Measurements from ENCODE around the gene BMP10. TPM values are rescaled to one million over a fixed set of nuclear protein-coding genes. Genes with fewer than 3 reads are reported as not detected.

Gene BMP10
- total RNA-seq, 3 donors from 2014 or later, result not detected

GRCh38 chr2:68853035-68853434 is 18.2 kb downstream of the BMP10 start:
- Mint-ChIP-seq H3K36me3 (ENCODE audit: insufficient read depth) (no peaks in the 10 kb centered on the region), H3K9me3 (no peaks in the 10 kb centered on the region), H3K4me3 (no peak overlapping the region), H3K27me3 (ENCODE audit: low read depth) (peaks cover 9% of the 10 kb centered on the region), H3K4me1 (ENCODE audit: low read depth) (peaks cover 2% of the 10 kb centered on the region)
- ATAC-seq (no peak), DNase-seq (no peak)

GRCh38 chr2:68850524-68850923 is 20.7 kb downstream of the BMP10 start:
- ATAC-seq (no peak), DNase-seq (no peak)
- no peaks in the 10 kb centered on the region for H3K9me3 Mint-ChIP-seq
- no peaks in the 10 kb centered on the region for H3K36me3 Mint-ChIP-seq (ENCODE audit: insufficient read depth)
- H3K4me1 Mint-ChIP-seq (ENCODE audit: low read depth), result no peaks in the 10 kb centered on the region
- H3K4me3 Mint-ChIP-seq, result no peak overlapping the region
- H3K27me3 Mint-ChIP-seq (ENCODE audit: low read depth), result peaks cover 14% of the 10 kb centered on the region

GRCh38 chr2:68849579-68850030 is 21.6 kb downstream of the BMP10 start:
- H3K27me3 Mint-ChIP-seq (ENCODE audit: low read depth), result peaks cover 14% of the 10 kb centered on the region
- no peak for ATAC-seq
- H3K4me1 Mint-ChIP-seq (ENCODE audit: low read depth), result no peaks in the 10 kb centered on the region
- no peak overlapping the region for H3K4me3 Mint-ChIP-seq
- H3K36me3 Mint-ChIP-seq (ENCODE audit: insufficient read depth), result no peaks in the 10 kb centered on the region
- DNase-seq, result no peak
- no peaks in the 10 kb centered on the region for H3K9me3 Mint-ChIP-seq

GRCh38 chr2:68847751-68848150 is 23.4 kb downstream of the BMP10 start:
- no peak for ATAC-seq
- Mint-ChIP-seq H3K27me3 (ENCODE audit: low read depth) (peaks cover 14% of the 10 kb centered on the region), H3K4me1 (ENCODE audit: low read depth) (no peaks in the 10 kb centered on the region), H3K36me3 (ENCODE audit: insufficient read depth) (no peaks in the 10 kb centered on the region), H3K9me3 (no peaks in the 10 kb centered on the region), H3K4me3 (no peak overlapping the region)
- no peak for DNase-seq

- H3K4me1 Mint-ChIP-seq (ENCODE audit: low read depth), result no peaks in the 10 kb centered on the region
- peaks cover 14% of the 10 kb centered on the region for H3K27me3 Mint-ChIP-seq (ENCODE audit: low read depth)
- H3K9me3 Mint-ChIP-seq, result no peaks in the 10 kb centered on the region
- no peak overlapping the region for H3K4me3 Mint-ChIP-seq
- no peak for DNase-seq
- no peak for ATAC-seq
- no peaks in the 10 kb centered on the region for H3K36me3 Mint-ChIP-seq (ENCODE audit: insufficient read depth)
Measured at GRCh38 chr2:68846091-68846490, 25.1 kb downstream of the BMP10 start.

GRCh38 chr2:68845043-68845442 is 26.2 kb downstream of the BMP10 start:
- H3K4me3 Mint-ChIP-seq, result no peak overlapping the region
- no peaks in the 10 kb centered on the region for H3K9me3 Mint-ChIP-seq
- no peak for ATAC-seq
- no peaks in the 10 kb centered on the region for H3K4me1 Mint-ChIP-seq (ENCODE audit: low read depth)
- no peak for DNase-seq
- H3K36me3 Mint-ChIP-seq (ENCODE audit: insufficient read depth), result no peaks in the 10 kb centered on the region
- peaks cover 14% of the 10 kb centered on the region for H3K27me3 Mint-ChIP-seq (ENCODE audit: low read depth)

- Mint-ChIP-seq H3K36me3 (ENCODE audit: insufficient read depth) (no peaks in the 10 kb centered on the region), H3K4me1 (ENCODE audit: low read depth) (peaks cover 26% of the 10 kb centered on the region), H3K4me3 (no peak overlapping the region), H3K9me3 (no peaks in the 10 kb centered on the region), H3K27me3 (ENCODE audit: low read depth) (no peaks in the 10 kb centered on the region)
- ATAC-seq (no peak), DNase-seq (no peak)
Measured at GRCh38 chr2:68839260-68839833, 31.9 kb downstream of the BMP10 start.

GRCh38 chr2:68838641-68839040 is 32.6 kb downstream of the BMP10 start:
- no peak for DNase-seq
- H3K9me3 Mint-ChIP-seq, result no peaks in the 10 kb centered on the region
- no peaks in the 10 kb centered on the region for H3K36me3 Mint-ChIP-seq (ENCODE audit: insufficient read depth)
- no peak overlapping the region for H3K4me3 Mint-ChIP-seq
- no peaks in the 10 kb centered on the region for H3K27me3 Mint-ChIP-seq (ENCODE audit: low read depth)
- peaks cover 32% of the 10 kb centered on the region for H3K4me1 Mint-ChIP-seq (ENCODE audit: low read depth)
- ATAC-seq, result no peak

GRCh38 chr2:68837861-68838341 is 33.3 kb downstream of the BMP10 start:
- Mint-ChIP-seq H3K27me3 (ENCODE audit: low read depth) (no peaks in the 10 kb centered on the region), H3K4me3 (no peak overlapping the region), H3K9me3 (no peaks in the 10 kb centered on the region), H3K4me1 (ENCODE audit: low read depth) (peaks cover 38% of the 10 kb centered on the region), H3K36me3 (ENCODE audit: insufficient read depth) (no peaks in the 10 kb centered on the region)
- no peak for DNase-seq
- ATAC-seq, result peak; percentile 84 to 89

GRCh38 chr2:68837164-68837860 is 33.9 kb downstream of the BMP10 start:
- peaks cover 44% of the 10 kb centered on the region for H3K4me1 Mint-ChIP-seq (ENCODE audit: low read depth)
- no peaks in the 10 kb centered on the region for H3K27me3 Mint-ChIP-seq (ENCODE audit: low read depth)
- H3K9me3 Mint-ChIP-seq, result no peaks in the 10 kb centered on the region
- DNase-seq (peak; percentile 76), ATAC-seq (peak; percentile 27 to 47)
- H3K4me3 Mint-ChIP-seq, result no peak overlapping the region
- no peaks in the 10 kb centered on the region for H3K36me3 Mint-ChIP-seq (ENCODE audit: insufficient read depth)

- ATAC-seq (no peak), DNase-seq (no peak)
- H3K9me3 Mint-ChIP-seq, result no peaks in the 10 kb centered on the region
- H3K4me3 Mint-ChIP-seq, result no peak overlapping the region
- no peaks in the 10 kb centered on the region for H3K27me3 Mint-ChIP-seq (ENCODE audit: low read depth)
- peaks cover 61% of the 10 kb centered on the region for H3K4me1 Mint-ChIP-seq (ENCODE audit: low read depth)
- H3K36me3 Mint-ChIP-seq (ENCODE audit: insufficient read depth), result no peaks in the 10 kb centered on the region
Measured at GRCh38 chr2:68835621-68836020, 35.6 kb downstream of the BMP10 start.

- DNase-seq, result no peak
- Mint-ChIP-seq H3K4me3 (no peak overlapping the region), H3K4me1 (ENCODE audit: low read depth) (peaks cover 69% of the 10 kb centered on the region), H3K27me3 (ENCODE audit: low read depth) (no peaks in the 10 kb centered on the region), H3K9me3 (no peaks in the 10 kb centered on the region), H3K36me3 (ENCODE audit: insufficient read depth) (no peaks in the 10 kb centered on the region)
- ATAC-seq, result no peak
Measured at GRCh38 chr2:68834737-68835376, 36.3 kb downstream of the BMP10 start.

GRCh38 chr2:68833162-68833561 is 38.0 kb downstream of the BMP10 start:
- ATAC-seq, result no peak
- DNase-seq, result no peak
- no peaks in the 10 kb centered on the region for H3K27me3 Mint-ChIP-seq (ENCODE audit: low read depth)
- H3K36me3 Mint-ChIP-seq (ENCODE audit: insufficient read depth), result no peaks in the 10 kb centered on the region
- no peaks in the 10 kb centered on the region for H3K9me3 Mint-ChIP-seq
- peaks cover 84% of the 10 kb centered on the region for H3K4me1 Mint-ChIP-seq (ENCODE audit: low read depth)
- H3K4me3 Mint-ChIP-seq, result no peak overlapping the region

GRCh38 chr2:68832233-68832869 is 38.8 kb downstream of the BMP10 start:
- Mint-ChIP-seq H3K36me3 (ENCODE audit: insufficient read depth) (peaks cover 7% of the 10 kb centered on the region), H3K4me1 (ENCODE audit: low read depth) (peaks cover 83% of the 10 kb centered on the region), H3K9me3 (no peaks in the 10 kb centered on the region), H3K4me3 (peak overlapping the region; percentile 60), H3K27me3 (ENCODE audit: low read depth) (no peaks in the 10 kb centered on the region)
- DNase-seq (peak; percentile 45), ATAC-seq (peak; percentile 71 to 81)
